HuH-7.5 (cell line): ENCODE measurements around the gene TEN1.

Experiments
- DNase-seq: peaks from one replicate; pipeline ENCODE4 v3.0.0; 2011; ENCODE audit warnings: low spot score

Gene TEN1

DNA sequence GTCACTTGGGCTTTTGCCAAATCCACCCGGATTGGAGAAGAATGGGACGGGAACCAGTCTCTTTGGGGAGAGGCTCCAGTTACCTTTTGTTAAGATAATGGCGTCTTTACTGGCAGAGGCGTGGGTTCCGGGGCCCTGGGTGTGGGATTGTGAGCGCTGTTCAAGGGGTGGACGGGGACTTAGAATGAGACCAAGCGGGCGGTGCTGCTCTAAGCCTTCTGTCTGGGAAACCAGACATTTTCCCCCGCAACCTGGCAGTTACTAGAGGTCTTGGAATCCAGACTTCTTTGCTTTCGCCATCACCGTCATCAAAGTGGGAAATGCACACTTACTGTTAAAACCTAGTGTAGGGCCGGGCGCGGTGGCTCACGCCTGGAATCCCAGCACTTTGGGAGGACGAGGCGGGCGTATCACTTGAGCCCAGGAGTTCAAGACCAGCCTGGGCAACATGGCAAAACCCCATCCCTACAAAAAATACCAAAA is 706 bp downstream of the TEN1 start:
- DNase-seq, result no peak

DNA sequence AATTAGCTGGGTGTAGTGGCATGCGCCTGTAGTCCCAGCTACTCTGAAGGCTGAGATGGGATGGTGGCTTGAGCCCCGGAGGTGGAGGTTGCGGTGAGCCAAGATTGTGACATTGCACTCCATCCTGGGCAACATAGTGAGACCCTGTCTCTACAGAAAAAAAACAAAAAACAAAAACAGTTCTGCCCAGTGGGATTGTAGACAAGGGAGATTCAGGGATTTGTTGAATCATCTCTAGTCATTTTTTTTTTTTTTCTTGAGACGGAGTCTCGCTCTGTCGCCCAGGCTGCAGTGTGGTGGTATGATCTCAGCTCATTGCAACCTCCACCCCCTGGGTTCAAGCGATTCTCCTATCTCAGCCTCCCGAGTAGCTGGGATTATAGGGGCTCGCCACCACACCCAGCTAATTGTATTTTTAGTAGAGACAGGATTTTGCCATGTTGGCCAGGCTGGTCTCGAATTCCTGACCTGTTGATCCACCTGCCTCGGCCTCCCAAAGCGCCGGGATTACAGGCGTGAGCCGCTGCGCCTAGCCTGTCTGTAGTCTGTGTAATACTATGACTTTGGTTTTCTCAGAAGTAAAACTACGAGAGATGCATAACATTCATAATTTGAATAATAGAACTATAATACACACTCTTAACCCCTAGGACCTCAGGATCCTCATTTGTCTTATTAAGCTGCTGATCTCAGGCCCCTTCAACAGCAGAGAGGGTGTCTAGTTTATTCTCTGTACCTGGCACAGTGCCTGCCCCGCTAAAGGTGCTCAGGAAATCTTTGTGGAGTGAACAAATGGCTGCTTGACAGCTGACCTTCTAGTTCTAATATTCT is 1.4 kb downstream of the TEN1 start:
- DNase-seq, result no peak

DNA sequence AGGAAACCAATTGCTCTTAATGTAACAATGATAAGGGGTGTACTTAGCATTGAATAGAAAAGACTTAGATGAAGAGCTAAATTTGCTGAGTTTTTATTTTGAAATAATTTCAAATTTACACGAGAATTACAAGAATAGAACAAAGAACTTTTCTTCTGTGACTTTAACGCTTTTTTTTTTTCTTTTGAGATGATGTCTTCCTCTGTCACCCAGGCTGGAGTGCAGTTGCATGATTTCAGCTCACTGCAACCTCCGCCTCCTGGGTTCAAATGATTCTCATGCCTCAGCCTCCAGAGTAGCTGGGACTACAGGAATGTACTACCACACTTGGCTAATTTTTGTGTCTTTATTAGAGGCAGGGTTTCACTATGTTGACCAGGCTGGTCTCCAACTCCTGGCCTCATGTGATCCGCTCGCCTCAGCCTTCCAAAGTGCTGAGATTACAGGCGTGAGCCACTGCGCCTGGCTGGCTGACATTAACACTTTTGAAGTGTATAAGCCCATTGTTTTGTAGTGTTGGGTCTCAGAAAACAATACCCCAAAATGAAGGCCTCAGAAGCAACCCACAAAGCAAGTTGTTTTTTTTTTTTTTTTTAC is 2.1 kb downstream of the TEN1 start:
- DNase-seq, result no peak

DNA sequence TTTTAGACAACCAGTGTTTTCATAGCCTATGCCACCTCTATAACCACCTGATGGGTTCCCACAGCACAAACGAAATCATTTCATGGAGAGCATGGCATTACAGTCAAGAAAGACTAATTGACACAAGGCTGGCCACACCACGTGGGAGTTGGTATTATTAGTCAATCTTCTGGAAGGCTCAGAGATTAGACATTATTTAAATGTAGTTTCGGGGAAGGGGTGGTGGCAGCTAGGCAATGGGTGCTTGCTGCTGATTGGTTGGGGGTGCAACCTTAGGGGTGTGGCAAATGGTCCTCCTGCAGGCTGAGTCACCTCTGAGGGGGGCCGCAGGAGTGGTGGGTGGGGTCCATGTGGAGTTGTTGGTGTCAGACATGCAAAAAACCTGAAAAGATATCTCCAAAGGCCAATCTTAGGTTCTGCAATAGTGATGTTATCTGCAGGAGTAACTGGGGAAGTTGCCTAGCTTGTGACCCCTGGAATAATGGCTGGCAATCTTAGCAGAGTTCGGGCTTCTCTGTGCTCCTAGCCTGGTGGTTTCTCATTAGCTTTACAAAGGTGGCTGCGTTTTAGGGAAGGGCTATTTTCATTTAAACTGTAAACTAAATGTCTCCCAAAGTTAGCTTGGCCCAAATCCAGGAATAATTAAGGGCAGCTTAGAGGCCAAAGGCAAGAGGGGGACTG is 4.6 kb downstream of the TEN1 start:
- no peak for DNase-seq

DNA sequence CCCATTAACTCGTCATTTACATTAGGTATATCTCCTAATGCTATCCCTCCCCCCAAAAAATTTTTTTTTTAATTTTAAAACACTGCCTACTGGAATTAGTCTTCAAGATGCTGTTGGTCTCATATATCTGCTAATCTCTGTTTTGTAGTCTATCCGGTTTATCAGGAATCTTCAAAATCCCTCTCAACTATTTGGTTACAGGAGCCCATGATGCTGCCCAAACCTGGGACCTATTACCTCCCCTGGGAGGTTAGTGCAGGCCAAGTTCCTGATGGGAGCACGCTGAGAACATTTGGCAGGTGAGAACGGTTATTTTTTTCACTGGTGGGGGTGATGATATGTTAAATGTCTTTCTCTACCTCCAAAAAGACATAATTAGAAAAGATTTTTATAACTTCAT is 6.9 kb downstream of the TEN1 start:
- DNase-seq, result no peak

DNA sequence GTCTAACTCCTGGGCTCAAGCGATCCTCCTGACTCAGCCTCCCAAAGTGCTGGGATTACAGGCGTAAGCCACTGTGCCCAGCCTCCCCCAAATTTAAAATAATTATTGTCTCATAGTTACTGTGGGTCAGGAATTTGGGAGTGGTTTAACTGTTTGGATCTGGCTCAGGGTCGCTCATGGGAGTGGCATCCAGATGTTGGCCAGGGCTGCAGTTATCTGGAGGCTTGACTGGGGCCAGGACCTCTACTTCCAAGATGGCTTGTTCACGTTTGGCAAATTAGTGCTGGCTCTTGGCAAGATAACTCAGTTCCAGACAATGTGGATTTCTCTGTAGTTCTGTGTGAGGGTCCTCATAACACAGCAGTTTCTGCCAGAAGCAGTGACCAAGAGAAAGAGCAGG is 8.0 kb downstream of the TEN1 start:
- no peak for DNase-seq

DNA sequence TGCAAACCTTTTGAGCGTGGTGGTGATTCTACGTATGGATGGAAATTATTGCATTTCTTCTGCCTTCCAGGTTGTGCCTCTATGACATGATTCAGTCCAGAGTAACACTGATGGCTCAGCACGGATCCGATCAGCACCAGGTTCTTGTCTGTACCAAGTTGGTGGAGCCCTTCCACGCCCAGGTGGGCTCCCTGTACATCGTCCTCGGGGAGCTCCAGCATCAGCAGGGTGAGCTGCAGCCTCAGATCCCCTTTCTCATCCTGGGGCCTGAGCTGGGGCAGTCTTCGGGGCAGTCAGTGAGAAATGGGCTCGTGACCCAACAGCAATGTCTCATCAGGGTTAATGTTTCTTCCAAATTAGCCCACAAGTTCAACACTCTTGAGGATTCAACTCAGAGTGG is 12.4 kb downstream of the TEN1 start:
- DNase-seq, result no peak

DNA sequence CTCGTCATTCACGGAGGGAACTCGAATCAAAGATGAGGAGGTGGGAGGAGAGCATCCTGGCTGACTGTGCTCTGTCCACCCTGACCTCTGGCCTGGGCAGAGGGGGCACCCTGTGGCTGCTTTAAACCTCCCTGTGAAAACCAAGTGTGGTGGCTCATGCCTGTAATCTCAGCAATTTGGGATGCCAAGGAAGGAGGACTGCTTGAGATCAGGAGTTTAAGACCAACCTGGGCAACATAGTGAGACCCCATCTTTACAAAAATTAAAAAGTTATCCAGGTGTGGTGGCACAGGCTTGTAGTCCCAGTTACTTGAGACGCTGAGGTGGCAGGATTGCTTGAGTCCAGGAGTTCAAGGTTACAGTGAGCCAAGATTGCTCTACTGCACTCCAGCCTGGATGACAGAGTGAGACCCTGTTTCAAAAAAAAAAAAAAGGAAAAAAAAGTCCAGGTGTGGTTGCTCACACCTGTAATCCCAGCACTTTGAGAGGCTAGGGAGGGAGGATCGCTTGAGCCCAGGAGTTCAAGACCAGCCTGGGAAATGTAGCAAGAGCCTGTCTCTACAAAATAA is 15.8 kb downstream of the TEN1 start:
- DNase-seq, result no peak

DNA sequence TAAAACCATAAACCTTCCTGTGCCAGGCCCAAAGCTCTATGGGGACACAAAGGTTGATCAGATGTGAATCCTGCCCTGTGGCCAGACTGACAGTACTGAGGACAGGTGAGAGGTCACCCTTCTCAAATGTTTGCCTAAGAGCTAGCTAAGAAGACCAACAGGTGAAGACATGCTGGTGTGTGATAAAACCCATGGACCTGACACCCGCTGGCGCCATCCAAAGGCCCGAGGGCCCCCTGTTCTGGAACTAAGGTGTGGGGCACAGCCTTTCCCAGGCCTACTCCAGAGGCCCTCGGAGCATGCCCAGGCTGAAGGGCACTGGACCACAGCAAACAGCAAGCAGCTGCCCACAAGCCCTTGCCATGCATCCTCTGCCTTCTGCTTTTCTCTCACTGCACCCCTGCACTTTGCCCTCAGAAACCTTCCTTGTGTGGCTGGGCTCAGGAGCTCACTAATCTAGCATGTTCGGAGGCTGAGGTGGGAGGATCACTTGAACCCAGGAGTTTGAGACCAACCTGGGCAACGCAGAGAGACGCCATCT is 16.4 kb downstream of the TEN1 start:
- DNase-seq, result no peak

DNA sequence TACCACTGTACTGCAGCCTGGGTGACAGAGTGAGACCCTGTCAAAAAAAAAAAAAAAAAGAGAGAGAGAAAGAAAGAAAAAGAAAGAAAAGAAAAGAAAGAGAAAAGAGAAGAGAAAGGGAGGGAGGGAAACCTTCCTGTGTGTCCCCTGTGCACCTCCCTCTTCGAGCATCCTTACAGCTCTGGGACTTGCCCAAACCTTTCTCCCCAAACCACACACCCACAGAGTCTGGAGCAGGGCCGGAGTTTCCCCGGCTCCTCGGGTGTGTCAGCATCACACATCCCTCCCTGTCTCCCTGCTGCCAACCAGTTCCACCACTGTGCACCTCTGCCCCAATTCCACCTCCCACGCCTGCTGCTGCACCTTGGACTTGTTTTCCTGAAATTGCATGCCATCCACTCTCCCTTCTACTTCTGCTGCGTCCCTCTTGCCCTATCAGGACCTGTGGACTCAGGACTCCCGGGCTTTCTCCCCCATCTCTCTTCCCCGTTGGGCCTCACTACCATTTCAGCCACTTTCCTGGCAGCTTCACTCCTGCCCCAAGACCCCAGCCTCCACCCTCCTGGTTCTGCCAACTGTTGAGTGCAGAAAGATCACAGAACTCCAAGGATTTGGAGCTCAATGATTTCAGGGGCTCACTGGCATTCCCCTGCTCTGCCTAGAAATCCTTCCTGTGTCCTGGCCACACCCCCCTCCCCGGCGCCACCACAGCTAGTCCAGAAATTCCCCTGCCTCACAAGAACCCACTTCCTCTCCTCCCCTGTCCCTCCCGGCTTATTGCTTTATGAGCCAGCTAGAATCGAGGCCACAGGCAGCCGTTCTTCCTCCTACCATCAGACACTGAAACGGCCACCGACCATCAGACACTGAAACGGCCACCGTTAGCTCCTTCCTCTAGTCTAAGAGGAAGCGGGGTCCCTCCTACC is 17.9 kb downstream of the TEN1 start:
- DNase-seq, result no peak

DNA sequence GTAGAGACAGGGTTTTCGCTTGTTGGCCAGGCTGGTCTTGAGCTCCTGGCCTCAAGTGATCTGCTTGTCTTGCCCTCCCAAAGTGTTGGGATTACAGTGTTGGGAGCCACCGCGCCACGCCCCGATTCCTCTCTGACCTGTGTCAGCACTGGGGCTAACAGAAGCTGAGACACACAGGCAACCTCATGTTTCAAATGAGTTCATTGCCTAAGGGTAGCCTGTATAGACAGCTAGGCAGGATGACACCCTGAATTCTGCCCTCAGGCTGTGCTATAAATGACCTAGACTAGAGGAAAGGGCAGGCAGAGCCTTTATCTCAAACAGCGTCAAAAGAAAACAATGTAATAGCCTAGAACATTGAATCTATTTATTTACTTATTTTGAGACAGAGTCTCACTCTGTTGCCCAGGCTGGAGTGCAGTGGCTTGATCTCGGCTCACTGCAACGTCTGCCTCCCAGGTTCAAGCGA is 19.3 kb downstream of the TEN1 start:
- DNase-seq, result peak; percentile 59

DNA sequence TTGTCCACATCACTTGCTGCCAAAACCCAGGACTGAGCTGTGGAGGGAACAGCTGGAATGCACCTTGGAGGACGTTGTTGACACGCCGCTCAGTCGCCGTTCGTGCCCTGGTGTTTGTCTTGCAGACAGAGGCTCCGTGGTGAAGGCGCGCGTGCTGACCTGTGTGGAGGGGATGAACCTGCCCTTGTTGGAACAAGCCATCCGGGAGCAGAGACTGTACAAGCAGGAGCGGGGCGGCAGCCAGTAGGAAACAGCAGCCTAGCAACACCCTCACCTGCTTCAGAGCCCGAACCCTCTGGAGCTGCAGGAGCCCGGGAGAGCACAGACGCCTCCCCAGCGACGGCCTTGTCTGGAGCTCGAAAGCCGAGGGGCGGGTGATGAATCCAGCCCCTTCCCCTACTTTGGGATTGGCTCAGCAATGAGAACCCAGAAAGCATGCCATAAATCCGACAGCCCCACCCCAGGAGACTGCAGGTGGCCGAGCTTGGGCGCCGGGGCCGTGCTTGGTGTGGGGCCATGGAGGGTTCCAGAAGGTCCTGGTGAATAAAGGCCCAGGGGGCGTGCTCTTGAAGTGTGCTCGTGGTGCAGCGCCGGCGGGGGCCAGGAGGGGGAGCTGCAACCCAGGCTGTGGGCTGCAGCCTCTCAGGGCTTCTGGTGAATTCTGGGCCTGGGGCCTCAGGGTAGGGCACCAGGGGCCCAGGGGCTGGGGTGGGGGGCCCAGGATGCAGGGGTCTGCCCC is 21.1 kb downstream of the TEN1 start:
- peak; percentile 79 for DNase-seq

DNA sequence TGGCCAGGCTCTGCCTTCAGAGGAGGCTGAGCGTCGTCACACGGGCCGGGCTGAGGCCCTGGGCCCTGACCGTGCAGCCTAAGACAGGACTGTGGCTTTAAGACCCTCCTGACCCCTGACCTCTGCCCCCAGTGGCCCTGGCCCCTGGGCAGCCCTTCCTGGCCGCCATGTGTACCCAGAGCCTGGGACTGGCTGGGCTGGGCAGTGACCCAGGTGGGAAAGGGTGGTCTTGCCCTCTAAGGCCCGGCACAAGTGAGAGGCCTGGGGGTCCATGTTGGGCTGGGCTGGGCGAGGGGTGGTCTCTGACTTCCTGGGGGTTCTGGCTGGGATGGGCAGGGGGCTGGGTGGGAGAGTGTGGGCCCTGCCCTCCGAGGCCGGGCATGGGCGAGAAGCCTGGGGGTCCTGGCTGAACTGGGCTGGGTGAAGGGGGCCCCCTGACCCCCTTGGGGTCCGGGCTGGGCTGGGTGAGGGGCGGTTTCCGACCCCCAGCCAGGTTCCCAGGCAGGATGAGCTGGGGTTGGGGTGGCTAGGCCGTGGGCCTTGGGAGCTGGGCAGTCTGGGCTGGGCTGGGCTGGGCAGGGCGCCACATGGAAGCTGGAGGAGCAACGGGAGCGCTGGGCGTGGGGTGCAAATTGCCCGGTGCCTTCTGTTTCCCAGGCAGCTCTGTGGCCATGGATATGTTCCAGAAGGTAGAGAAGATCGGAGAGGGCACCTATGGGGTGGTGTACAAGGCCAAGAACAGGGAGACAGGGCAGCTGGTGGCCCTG is 21.9 kb downstream of the TEN1 start, which contains the start of gene CDK3:
Gene CDK3, plus strand, starts transcription at position 101 of the 767 bp plus-strand sequence. Its CDS starts 571 bp downstream, at position 672.
- DNase-seq, result no peak

DNA sequence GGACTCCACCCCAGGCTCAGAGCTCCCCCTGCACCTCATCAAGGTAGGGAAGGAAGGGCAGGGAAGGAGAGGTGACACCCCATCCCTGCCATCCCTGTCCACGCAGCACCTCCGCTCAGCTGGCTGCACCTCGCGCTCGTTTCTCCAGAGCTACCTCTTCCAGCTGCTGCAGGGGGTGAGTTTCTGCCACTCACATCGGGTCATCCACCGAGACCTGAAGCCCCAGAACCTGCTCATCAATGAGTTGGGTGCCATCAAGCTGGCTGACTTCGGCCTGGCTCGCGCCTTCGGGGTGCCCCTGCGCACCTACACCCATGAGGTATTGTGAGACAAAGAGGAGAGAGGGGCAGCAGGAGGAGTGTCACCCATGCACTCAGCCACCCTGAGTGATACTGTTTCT is 23.1 kb downstream of the TEN1 start:
- DNase-seq, result no peak

DNA sequence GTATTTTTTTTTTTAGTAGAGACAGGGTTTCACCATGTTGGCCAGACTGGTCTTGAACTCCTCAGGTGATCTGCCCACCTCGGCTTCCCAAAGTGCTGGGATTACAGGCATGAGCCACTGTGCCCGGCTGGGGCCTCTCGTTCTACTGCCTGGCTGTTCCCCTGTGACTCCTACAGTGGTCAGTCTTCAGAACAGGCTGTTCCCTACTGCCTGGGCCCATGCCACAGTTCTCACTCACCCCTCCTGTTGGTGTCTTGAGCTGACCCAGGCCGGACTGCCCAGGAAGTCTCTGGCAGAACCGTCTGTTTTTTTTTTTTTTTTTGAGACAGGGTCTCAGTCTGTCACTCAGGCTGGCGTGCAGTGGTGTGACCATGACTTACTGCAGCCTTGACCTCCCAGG is 24.9 kb downstream of the TEN1 start:
- no peak for DNase-seq

DNA sequence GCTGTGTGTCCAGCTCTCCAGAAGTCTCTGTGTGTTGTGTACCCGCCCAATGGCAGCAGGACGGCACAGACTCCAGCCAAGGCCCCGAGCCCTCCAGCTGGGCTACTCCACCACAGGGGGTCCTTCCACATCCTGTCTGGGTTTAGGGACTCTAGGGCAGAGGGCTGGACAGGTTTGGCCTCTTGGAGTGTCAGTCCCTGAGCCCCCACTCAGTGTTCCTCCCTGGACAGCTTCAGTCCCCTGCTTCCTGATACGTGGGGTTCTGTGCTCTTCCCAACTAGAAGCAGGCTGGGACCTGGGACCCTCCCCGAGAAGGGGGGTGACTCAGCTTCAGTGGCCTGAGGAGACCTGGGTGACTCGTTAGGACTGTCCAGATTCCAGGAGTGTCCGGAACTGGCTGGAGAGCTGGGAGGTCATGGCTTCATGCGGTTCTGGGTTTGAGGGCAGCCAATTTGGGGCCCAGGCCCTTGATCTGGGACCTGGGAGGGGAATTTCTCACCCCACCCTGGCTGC is 25.8 kb downstream of the TEN1 start:
- DNase-seq, result no peak

DNA sequence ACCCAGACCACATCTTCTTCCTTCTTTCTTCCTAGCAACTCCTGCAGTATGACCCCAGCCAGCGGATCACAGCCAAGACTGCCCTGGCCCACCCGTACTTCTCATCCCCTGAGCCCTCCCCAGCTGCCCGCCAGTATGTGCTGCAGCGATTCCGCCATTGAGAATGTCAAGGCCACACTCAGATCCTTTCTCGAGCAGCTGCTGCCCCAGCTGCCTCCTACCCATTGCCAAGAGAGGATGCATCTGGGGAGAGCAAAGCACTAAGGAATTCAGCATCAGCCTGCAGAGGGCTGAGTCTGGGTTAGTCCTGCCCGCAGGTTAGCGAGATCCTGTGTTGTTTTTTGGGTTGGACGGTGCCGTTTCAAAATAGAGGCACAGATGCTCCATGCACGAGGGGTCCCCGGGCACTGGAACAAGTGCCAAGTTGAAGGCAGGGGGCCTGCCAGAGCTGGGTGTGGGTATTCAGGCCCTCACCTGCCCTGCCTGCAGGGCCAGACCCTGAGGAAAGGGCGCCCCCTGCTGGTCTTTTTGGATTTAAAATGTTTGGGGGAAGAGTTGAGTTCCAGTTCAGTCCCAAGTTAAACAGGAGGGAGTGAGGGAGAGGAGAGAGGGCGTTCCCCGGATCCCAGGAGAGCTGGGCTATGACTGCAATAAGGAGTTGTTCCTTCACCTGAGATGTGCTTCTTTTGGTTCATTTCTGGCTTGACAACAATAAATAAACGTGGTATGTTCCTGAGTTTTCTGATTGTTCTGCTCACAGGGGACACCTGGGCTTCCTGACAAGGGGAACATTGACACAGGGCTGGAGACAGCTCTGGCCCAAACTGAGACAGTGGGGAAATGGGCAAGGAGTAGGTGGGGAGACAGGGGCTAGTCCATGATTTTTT is 26.5 kb downstream of the TEN1 start:
- DNase-seq, result peak; percentile 87

DNA sequence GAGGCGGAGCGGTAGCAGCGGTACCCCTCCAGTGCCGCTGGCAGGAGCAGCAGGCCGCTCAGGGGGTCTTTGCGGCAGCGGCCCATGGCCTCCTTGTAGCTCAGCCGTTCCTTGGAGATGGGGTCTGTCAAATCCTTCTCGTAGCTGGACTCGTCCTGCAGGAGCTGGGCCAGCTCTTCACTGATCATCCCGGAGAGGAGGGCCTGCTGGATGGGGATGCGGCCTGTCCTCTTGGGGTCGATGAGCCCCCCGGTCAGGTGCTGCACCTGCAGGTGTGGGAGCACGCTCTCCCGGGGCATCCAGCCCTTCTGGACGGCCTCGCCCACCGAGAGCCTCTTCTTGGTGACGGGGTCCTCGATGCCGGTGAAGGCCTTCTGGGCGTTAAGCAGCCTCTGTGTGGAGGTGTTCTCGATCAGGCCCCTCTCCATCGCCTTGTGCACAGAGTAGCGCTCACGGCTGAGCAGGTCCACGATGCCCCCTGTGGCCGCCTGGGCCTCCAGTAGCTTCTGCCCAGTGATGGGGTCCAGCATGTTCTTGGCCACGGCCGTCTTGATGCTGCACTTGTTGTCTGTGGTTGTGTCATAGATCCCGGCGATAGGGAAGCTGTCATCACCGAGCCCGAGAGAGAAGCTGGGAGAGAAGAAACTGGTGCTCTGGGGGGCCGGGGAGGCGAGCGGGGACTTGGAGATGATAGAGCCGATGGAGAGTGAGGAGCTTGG is 28.2 kb downstream of the TEN1 start:
- no peak for DNase-seq
